HG03439 (cell line): ENCODE results near the gene SLC25A47.
"Not testable (repeated sequence)": the region's sequence is repeated elsewhere in the genome, so short reads cannot be mapped to it uniquely, and the experiment has no call there.

ENCODE experiments used
- ATAC-seq: cut with Tn5 transposase; IDR thresholded peaks from one replicate; pipeline ENCODE4 v1.9.1; 2021; ENCODE audit warnings: mild to moderate bottlenecking, moderate library complexity; ENCODE audit not compliant: unreplicated experiment

The SLC25A47 gene

DNA sequence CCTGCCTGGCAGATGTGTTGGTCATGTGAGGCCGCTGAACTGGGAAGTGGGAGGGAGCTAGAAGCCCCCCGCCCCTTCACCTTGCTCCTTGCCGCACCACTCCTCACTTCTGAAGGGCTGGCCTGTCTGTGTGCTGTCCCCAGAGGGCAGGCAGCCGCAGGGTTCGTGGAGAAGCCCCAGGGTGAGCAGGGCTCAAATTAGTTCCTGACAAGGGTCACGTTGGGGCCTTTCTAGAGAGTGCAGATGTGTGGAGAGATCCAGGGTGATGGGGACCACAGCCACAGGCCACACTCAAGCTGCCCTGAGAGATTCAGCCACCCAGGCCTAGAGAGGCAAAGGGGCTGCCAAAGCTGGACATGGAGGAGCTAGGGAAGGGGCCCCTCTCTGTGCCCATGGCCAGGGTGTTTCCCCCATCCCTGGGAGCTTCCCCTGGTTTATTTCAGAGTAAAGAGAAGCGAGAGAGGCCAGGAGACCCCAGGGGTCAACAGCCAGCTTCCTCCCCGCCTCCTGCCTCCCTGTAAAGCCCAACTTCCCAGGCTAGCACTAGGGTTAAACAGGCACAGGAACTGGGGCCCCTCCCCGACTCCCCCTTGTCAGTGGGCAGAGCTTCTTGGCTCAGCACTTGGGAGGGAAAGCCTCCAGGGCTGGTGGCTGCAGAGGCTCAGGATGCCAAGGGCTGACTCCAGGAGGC is 33.1 kb upstream of the SLC25A47 start:
- ATAC-seq, result no peak

DNA sequence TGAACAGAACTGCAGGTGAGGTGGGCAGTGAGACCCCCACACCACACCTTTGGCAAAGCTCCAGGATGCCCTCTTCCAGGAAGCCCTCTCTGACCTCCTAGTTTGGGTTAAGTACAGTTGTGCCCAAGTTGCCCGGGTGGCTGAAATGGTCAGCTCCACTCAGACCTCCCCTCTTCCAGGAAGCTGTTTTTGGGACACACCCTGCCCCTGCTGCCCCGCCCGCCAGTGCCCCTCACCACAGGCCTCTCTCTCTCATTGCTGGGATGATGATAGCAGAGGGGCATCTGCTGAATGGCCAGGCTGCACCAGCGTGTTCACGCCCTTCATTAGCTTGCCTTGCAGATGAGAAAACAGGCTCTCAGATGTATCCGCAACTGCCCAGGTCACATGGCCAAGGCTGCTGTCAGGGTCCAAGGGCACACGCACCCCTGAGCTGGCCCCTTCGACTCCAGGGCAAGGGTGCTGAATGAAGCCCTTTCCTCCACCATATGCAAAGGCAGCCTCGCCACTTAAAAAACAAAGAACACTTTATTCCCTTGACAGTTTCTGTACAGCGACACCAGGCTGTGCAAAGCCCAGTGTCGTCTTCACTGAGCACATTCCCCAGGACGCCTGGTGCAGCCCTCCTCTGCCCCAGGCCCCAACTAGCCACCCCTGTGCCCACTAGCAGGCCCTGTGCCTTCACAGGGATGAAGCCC is 32.4 kb upstream of the SLC25A47 start:
- ATAC-seq, result no peak

- ATAC-seq, result no peak
Observed at GRCh38 chr14:100291305-100292075, 31.6 kb upstream of the SLC25A47 start.

GRCh38 chr14:100292301-100292775 is 30.8 kb upstream of the SLC25A47 start:
- no peak for ATAC-seq

- ATAC-seq, result no peak
Observed at GRCh38 chr14:100292776-100293461, 30.2 kb upstream of the SLC25A47 start.

GRCh38 chr14:100293497-100294212 is 29.5 kb upstream of the SLC25A47 start:
- ATAC-seq, result no peak

DNA sequence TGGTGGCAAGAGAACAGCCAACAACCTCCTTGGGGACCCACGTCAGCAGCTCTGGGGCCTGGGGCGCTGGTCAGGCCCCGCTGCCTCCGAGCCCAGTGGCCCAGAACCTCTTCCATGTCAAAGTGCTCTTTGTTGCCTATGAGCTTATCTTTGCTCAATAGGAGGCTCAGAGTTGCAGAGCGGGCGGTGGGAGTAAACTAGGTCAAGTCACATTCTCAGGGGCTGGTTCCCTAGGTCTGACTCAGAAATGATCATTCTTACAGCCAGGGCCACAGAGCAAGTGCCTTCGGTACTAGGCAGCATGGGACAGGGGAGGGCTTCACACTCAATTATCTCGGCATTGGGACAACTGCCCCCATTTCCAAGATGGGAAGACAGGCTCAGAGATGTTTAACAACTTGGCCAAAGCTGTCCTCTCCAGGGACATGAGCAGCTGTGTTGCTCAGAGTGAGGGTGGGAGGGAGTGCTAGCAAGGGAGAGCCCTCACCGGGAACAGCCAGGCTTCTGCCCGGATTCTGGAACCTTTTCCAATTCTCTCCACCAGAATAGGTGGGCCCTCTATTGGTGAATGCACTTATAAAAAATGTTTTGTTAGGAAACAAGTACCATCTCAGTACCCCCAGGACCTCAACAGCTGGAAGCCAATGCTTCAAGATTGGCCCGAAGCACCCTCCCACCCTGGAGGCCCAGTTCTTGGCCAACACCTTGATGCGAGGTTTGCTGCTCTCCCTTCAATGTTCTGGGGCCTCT is 28.8 kb upstream of the SLC25A47 start:
- no peak for ATAC-seq

DNA sequence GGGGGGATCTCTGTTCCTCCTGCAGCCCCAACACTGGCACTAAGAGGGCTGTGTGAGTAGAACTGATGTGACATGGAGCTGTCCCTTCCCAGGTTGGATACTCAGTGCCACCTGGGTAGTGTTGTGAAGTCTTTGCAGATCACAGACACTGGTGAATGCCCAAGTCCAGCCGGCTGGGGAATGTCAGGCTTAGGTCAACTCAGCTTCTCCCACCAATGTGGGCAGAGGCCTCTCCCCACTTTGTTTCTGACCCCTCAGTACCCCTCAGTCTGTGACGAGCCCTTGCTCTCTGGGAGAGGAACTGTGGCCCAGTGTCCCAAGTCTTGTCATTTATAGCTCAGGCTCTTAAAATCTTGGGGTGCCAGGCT is 28.2 kb upstream of the SLC25A47 start:
- no peak for ATAC-seq

DNA sequence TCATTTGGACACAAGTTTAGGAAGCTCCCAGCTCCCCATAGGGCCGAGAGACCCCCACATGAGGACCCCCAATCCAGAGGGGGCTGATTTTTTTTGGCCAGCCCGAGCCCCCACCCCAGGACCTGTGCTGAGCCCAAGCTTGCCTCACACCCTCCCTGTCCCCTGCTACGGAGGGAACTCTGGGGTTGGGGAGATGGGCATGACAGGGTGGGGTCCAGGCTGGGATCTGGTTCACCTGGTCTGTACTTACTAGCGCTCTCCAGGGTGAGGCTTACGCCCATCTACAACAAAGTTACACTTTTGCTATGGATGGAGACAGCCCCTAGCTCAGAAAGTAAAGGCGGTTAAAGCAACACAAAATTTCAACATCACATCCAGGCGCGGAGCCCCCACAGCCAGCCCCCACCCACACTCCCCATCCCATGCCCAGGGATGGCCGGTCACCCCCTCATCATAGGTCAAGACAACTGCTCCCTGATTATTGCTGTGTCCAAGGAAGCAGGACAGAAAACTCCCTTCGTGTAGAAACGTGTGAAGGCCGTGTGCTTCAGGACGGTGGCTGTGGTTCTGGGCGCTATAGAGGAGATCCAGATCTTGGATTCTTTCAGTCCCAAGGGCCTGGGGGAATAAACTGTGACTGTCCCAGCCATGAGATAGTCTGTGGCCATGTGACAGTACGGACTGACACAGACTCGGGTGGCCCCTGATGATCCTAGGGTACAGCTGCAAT is 27.6 kb upstream of the SLC25A47 start:
- ATAC-seq, result no peak

- ATAC-seq, result no peak
Observed at GRCh38 chr14:100296106-100296651, 27.0 kb upstream of the SLC25A47 start.

DNA sequence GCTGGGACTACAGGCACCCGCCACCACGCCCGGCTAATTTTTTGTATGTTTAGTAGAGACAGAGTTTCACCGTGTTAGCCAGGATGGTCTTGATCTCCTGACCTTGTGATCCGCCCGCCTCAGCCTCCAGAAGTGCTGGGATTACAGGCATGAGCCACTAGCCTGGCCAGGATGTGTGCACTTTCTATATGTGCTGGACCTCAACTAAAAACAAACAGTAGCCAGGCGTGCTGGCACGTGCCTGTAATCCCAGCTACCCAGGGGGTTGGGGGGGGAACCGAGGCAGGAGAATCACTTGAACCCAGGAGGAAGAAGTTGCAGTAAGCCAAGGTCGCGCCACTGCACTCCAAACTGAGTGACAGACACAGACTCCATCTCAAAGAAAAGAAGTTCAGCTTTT is 26.4 kb upstream of the SLC25A47 start:
- not testable (repeated sequence) for ATAC-seq

GRCh38 chr14:100297320-100298300 is 25.5 kb upstream of the SLC25A47 start:
- ATAC-seq, result peak; percentile 85

DNA sequence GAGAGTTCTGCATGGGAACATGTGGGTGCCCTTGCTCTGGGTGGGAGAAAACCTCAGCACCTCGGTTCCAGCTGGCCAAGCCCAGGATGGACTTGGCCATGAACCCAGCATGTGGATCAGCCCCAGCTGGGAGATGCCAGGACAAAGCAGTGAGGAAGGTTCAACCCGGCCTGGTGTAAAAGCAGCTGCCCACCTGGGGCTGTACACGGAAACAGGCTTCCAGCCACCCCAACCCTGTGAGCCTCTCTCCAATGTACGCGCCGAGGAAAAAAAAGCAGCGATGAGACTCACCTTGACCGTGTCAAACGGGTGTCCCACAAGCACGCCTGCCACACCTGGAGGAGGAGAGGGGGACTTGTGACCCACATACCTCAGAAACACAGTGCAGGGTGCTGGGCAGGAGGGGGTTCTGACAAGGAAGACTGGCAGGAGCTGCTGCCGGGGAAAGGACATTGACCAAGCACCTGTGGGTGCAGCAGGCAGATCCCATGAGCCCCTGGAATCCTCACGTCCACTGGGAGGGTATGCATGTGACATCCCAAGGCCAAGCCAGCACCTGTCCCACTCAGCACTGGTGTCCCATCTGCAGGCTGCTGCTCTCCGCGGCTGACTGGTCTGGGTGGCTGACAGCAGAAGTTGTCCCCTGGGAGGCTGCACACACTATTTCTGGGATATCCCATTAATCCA is 24.4 kb upstream of the SLC25A47 start:
- no peak for ATAC-seq

- ATAC-seq, result no peak
Observed at GRCh38 chr14:100299238-100299560, 23.9 kb upstream of the SLC25A47 start.

DNA sequence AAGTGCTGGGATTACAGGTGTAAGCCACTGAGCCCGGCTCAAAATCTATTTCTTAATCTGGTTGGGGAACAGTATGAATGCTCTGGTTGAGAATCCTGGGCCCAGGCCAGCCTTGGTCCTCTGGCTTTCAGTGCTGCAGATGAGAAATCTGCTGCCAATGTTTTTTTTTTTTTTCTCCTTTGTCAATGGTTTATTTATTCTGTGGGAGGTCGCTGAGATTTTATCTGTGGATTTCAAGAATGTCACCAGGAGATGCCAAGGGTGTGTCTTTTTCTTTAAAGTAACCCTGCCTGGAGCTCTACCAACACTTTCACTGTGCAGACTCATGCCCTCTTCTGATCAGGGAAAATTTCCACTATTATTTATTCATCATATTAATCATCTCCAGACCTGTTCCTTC is 20.5 kb upstream of the SLC25A47 start:
- no peak for ATAC-seq

DNA sequence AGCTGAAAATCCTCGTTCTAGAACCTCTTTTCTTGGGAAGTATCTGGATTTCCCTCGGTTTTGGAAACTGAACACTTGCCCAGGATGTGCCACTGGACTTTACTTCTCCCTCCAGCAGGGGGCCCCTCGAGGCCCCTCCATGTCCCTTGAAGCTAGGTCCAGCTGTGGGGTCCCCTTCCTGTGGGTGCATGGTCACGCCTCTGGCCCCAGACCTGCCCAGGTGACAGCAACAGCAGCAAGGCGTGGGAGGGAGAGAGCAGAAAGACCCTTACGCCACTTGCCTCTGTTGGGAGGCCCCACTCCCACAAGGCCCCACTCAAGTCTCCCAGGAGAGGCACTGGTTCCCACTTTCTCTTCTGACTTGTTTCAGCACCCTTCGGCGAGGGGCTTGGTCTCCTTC is 20.0 kb upstream of the SLC25A47 start:
- no peak for ATAC-seq

- ATAC-seq, result no peak
Observed at GRCh38 chr14:100303925-100304324, 19.2 kb upstream of the SLC25A47 start.
